MCF 10A (cell line): ENCODE results near the gene VSX2. TPM values are rescaled to one million over a fixed set of nuclear protein-coding genes. Genes with fewer than 3 reads are reported as not detected.

Source experiments
- BruUV-seq: library from RNA; stranded (reverse); fragments of 400-500 nt; replicated peaks from 2 replicates; lab custom pipeline; 2021; lab: Mats Ljungman, UMichigan
- CTCF ChIA-PET: fragments of 300-600 bp; sonication (Branson Sonifier 250); formaldehyde crosslinking; extraction: SDS; loops from one replicate; lab custom pipeline; 2021; ENCODE audit warnings: antibody characterized with exemption, inconsistent platforms; lab: Yijun Ruan, JAX
- POLR2A ChIA-PET: fragments of 300-600, 350-650 bp; sonication (Branson Sonifier 250); formaldehyde crosslinking; extraction: SDS; loops from one replicate; lab custom pipeline; 2020; ENCODE audit warnings: antibody characterized with exemption, inconsistent platforms; lab: Yijun Ruan, JAX
- DNase-seq: peaks from one replicate; pipeline ENCODE4 v3.0.0-alpha.2; 2018; ENCODE audit not compliant: unreplicated experiment
- H3K27ac Mint-ChIP-seq: one replicate; pipeline ENCODE4 v1.8.0; 2022; ENCODE audit warnings: mild to moderate bottlenecking, low read depth, mixed read lengths; ENCODE audit not compliant: unreplicated experiment
- H3K27me3 Mint-ChIP-seq: one replicate; pipeline ENCODE4 v1.8.0; 2022; ENCODE audit warnings: mixed read lengths; ENCODE audit not compliant: insufficient read depth, unreplicated experiment
- H3K36me3 Mint-ChIP-seq: one replicate; pipeline ENCODE4 v1.8.0; 2022; ENCODE audit warnings: mild to moderate bottlenecking, moderate library complexity, mixed read lengths; ENCODE audit not compliant: insufficient read depth, unreplicated experiment
- H3K4me1 Mint-ChIP-seq: one replicate; pipeline ENCODE4 v1.8.0; 2022; ENCODE audit warnings: mixed read lengths; ENCODE audit not compliant: insufficient read depth, unreplicated experiment
- H3K4me3 Mint-ChIP-seq: one replicate; pipeline ENCODE4 v1.8.0; 2022; ENCODE audit warnings: mild to moderate bottlenecking, moderate library complexity, mixed read lengths; ENCODE audit not compliant: unreplicated experiment
- H3K9me3 Mint-ChIP-seq: one replicate; pipeline ENCODE4 v1.8.0; 2022; ENCODE audit warnings: mixed read lengths; ENCODE audit not compliant: unreplicated experiment
- intact Hi-C: fragments of 100-400 bp; cut with micrococcal nuclease; formaldehyde crosslinking; loops from 2 replicates; pipeline ENCODE4 v1.14.1; 2022
- total RNA-seq: library from RNA; stranded (reverse); gene quantifications from 2 replicates; pipeline ENCODE4 v1.2.3, GENCODE V29; 2022
- TF ChIP-seq, protein P1 (sequence below): fragments of 200-600 bp; IDR thresholded peaks from one replicate; pipeline ENCODE4 v1.8.0; 2022; ENCODE audit warnings: antibody characterized with exemption, mild to moderate bottlenecking; ENCODE audit not compliant: unreplicated experiment

Gene VSX2
- total RNA-seq, 1 experiment from 2014 or later: not detected

DNA sequence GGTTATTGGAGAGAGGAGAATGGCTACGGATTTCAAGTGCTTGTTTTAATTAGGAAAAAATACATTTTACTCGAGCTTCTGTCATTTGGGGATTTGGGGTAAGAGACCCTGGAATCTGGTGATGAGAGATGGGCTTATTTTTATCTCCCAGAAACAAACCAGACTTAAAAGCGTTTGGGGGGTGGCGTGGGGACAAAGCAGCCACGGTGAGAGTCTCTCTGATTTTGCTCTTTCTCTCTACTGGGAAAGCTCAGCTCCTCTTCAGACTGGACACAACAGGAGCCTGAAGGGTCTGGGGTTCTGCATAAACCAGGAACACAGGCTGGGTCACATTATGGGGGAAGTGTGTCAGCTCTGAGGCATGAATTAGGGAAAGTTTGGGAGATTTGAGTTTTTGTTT is 3.8 kb downstream of the VSX2 start:
- intact Hi-C loops: no loop called here
- ChIA-PET POLR2A (no interaction called here), CTCF (interaction anchor here (1.1 kb wide), 1 partner anchor 8 kb away, joined by 3 read pairs; no protein-coding TSS in a partner anchor)
- Mint-ChIP-seq H3K27ac (no peak overlapping the region), H3K36me3 (no peaks in the 10 kb centered on the region), H3K9me3 (no peaks in the 10 kb centered on the region), H3K27me3 (peaks cover 67% of the 10 kb centered on the region), H3K4me1 (peaks cover 4% of the 10 kb centered on the region), H3K4me3 (no peak overlapping the region)
- DNase-seq: no peak
- BruUV-seq: no TSS peak
- TF ChIP-seq, protein P1, sequence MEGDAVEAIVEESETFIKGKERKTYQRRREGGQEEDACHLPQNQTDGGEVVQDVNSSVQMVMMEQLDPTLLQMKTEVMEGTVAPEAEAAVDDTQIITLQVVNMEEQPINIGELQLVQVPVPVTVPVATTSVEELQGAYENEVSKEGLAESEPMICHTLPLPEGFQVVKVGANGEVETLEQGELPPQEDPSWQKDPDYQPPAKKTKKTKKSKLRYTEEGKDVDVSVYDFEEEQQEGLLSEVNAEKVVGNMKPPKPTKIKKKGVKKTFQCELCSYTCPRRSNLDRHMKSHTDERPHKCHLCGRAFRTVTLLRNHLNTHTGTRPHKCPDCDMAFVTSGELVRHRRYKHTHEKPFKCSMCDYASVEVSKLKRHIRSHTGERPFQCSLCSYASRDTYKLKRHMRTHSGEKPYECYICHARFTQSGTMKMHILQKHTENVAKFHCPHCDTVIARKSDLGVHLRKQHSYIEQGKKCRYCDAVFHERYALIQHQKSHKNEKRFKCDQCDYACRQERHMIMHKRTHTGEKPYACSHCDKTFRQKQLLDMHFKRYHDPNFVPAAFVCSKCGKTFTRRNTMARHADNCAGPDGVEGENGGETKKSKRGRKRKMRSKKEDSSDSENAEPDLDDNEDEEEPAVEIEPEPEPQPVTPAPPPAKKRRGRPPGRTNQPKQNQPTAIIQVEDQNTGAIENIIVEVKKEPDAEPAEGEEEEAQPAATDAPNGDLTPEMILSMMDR: no peak

DNA sequence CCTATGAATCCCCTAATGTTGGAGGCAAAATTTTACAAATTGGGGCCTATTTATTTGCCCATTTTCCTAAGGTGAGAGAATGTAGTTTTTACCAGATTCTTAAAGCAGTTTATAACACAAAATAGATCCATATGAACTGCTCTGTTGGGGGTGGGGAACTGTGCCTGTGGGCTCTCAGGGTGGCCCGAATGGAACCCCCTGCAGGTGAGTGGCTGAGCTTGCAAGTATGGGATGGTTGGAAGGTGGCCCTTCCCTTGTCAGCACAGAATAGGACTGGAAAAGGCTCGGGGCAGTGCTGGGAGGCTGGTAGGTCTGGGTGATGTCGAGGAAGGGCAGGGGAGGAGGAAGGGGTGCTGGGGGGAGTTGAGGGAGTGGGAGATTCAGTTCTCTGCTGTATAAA is 4.9 kb downstream of the VSX2 start:
- no peak for DNase-seq
- no TSS peak for BruUV-seq
- CTCF ChIA-PET: interaction anchor here (0.5 kb wide), 1 partner anchor 132 kb away, joined by 3 read pairs; no protein-coding TSS in a partner anchor
- Mint-ChIP-seq H3K27ac (no peak overlapping the region), H3K4me1 (peaks cover 4% of the 10 kb centered on the region), H3K9me3 (no peaks in the 10 kb centered on the region), H3K4me3 (no peak overlapping the region), H3K27me3 (peaks cover 56% of the 10 kb centered on the region), H3K36me3 (no peaks in the 10 kb centered on the region)
- TF ChIP-seq, protein P1: no peak
- POLR2A ChIA-PET: no interaction called here
- intact Hi-C loops: no loop called here

DNA sequence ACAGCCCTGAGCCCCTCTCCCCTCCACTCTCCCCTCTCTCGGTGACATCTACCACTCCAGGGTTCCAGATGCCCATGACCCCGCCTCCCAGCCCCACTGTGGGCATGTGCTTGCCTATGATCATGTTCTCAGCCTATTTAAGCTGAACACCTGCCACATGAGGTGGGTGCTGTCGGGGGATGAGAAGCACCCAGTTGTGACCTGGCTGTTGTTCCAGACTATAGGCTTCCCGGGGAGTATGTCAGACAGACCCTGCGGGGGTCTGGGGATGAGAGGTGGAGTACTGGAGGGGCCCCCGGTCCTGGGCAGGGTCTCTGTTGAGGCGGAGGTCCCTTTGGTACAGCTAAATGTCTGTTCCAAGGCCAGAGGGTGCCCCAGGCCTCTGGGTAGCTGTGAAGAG is 6.0 kb downstream of the VSX2 start:
- H3K27ac Mint-ChIP-seq: no peak overlapping the region
- ChIA-PET CTCF (interaction anchor here (0.8 to 3.1 kb wide), 4 partner anchors 12 to 134 kb away, joined by 3 to 14 read pairs (median 5); no protein-coding TSS in a partner anchor), POLR2A (no interaction called here)
- H3K4me3 Mint-ChIP-seq: no peak overlapping the region
- peaks cover 52% of the 10 kb centered on the region for H3K27me3 Mint-ChIP-seq
- H3K4me1 Mint-ChIP-seq: peaks cover 4% of the 10 kb centered on the region
- BruUV-seq: no TSS peak
- no peaks in the 10 kb centered on the region for H3K9me3 Mint-ChIP-seq
- no peak for DNase-seq
- no peaks in the 10 kb centered on the region for H3K36me3 Mint-ChIP-seq
- intact Hi-C loops: no loop called here
- TF ChIP-seq, protein P1: no peak

DNA sequence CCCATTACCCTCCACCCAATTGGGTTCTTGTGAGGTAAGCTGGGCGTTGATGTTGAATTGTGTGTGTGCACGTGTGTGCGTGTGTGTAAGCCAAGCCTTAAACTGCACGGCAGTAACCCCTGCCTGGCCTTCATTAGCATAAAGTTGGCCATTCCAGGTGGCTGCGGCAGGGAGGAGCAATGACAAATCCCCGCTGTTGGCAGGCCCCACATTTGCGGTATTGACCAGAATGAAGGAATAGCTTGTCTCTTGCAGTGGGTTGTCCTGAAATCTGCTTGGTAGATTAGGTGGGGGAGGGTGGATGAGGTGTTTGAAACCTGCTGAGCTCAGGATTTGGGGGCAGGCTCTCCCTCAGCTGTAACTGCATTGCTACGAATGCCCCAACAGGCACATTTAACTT is 7.3 kb downstream of the VSX2 start:
- H3K27me3 Mint-ChIP-seq: peaks cover 40% of the 10 kb centered on the region

More for the DNA sequence above, 7.3 kb downstream of the VSX2 start:
- H3K36me3 Mint-ChIP-seq: peaks cover under 1% of the 10 kb centered on the region
- no peak for DNase-seq
- intact Hi-C loops: no loop called here
- H3K4me1 Mint-ChIP-seq: peaks cover 7% of the 10 kb centered on the region
- no TSS peak for BruUV-seq
- CTCF ChIA-PET: interaction anchor here (0.6 to 3.1 kb wide), 4 partner anchors 8 to 135 kb away, joined by 3 to 14 read pairs (median 4); no protein-coding TSS in a partner anchor
- no peak overlapping the region for H3K27ac Mint-ChIP-seq
- no peak overlapping the region for H3K4me3 Mint-ChIP-seq
- H3K9me3 Mint-ChIP-seq: no peaks in the 10 kb centered on the region
- POLR2A ChIA-PET: no interaction called here
- TF ChIP-seq, protein P1: no peak
